ENCODE measurements around the gene VDAC2.

GRCh38 chr10:75250934-75251333, 40.3 kb downstream of the VDAC2 start:
- no peak for TF ChIP-seq CTCF (IDR thresholded peaks at IDR 0.05 in 4 of 5, conservative IDR thresholded peaks at IDR 0.05 in 1 of 5)
- TF ChIP-seq POLR2A (IDR thresholded peaks at IDR 0.05) = no peak
